DMS114 treated with DMSO at 0.1 percent for 48 hours (cell line): ENCODE data around the gene B3GNT2.
"Not testable (repeated sequence)": the region's sequence is repeated elsewhere in the genome, so short reads cannot be mapped to it uniquely, and the experiment has no call there.

ENCODE experiments used
- DNase-seq: peaks from one replicate; lab custom pipeline; 2025; ENCODE audit not compliant: unreplicated experiment; lab: John Stamatoyannopoulos, UW

B3GNT2 gene

DNA sequence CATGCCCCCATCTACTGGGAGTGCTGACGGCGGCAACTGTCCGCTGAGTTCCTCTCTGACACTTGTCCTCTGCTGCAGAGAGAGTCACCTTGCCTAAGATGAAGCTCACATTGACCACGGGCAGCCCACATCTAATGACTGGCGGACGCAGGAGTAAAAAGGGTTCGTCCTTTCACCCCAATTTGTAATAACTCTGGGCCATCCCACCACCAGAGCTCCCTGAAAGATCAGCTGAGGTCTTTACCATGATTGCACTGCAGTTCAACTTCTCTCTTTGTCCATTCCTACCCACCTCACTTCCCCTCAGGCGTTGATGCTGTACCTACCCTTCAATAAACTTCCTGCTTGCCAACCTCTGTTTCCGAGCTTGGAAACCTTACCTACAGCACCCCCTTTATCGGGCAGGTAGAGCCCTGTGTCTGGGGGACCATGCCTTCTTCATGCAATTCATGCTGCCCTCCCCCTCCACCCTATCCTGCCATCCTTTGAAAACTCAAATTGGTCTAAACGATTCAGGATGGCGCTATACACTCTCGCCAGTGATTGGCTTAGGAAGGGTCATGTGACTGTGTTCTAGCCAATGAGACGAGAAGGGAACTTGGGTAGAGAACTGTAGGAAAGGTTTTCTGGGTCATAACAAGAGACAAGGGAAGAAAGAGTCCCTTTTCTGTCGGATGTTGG lies 10.3 kb upstream of the B3GNT2 start:
- DNase-seq = no peak

GRCh38 chr2:62186156-62186905 lies 9.6 kb upstream of the B3GNT2 start:
- DNase-seq = no peak

DNA sequence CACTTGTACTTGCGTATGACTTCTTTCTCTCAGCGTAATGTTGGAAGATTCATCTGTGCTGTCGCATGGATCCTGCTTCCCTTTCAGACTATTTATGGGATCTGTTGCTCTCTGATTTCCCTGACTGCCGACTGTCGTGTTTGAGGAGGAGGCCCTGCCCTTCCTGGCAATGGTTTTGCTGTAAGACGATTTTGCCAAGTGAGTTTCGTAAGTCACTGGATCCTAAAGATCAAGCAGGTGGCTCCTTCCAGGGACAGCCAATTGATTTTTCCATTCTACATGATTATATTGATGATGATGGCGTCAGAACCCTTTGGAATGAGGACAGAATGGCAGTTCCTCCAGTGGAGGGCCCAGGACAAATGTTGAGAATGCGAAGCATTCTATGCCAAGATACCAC lies 8.7 kb upstream of the B3GNT2 start:
- DNase-seq = no peak

GRCh38 chr2:62188416-62188815 lies 7.5 kb upstream of the B3GNT2 start:
- DNase-seq = no peak

- DNase-seq = no peak
Measured at GRCh38 chr2:62189196-62189595, 6.7 kb upstream of the B3GNT2 start.

DNA sequence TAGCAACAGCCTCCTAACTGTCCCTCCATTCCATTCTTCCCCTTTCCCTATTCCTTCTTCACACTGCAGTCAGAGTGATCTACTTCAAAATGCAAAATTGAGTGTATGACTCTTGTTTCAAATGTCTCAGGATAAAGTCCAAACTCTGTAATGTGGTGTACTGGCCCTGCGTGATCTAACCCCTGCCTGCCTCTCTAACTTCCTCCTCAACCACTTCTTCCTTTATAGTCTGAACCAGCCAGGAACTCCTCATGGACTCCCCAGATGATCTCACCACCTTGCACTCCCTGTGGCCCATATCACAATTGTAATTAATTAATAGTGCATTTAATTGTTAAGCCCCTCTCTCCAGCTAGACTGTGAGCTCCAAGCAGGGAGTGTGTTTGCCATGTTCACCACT lies 3.1 kb upstream of the B3GNT2 start:
- no peak for DNase-seq

GRCh38 chr2:62194558-62195420 lies 1.1 kb upstream of the B3GNT2 start:
- DNase-seq = no peak

DNA sequence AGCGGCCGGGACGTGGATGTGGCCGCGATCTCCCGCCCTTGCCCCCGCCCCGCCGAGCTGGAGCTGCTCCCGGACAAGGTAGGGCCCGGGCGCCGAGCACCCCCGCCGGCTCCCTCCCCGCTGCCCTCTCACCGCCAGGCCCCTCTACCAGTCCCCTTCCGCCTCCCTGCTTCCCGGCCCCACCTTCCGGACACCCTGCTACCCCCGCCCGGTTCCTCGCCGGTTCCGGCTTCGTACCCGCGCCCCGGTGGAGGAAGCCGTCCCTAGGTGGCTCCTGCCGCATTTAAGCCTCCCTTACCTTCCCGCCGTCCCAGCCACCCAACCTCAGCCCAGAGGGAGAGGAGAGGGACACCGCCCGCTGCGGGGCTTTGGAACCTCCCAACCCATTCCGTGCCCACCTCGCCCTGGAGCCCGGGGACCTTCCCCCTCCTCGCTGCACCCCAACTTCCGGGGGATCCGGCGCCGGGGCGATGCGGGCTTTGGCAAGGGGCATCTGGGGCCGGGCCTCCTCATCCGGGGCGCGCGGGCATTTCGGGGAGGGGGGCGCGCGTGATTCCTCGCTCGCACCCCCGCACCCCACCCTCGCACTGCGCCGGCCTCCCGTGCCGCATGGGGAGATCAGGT lies 475 bp downstream of the B3GNT2 start:
- no peak for DNase-seq

DNA sequence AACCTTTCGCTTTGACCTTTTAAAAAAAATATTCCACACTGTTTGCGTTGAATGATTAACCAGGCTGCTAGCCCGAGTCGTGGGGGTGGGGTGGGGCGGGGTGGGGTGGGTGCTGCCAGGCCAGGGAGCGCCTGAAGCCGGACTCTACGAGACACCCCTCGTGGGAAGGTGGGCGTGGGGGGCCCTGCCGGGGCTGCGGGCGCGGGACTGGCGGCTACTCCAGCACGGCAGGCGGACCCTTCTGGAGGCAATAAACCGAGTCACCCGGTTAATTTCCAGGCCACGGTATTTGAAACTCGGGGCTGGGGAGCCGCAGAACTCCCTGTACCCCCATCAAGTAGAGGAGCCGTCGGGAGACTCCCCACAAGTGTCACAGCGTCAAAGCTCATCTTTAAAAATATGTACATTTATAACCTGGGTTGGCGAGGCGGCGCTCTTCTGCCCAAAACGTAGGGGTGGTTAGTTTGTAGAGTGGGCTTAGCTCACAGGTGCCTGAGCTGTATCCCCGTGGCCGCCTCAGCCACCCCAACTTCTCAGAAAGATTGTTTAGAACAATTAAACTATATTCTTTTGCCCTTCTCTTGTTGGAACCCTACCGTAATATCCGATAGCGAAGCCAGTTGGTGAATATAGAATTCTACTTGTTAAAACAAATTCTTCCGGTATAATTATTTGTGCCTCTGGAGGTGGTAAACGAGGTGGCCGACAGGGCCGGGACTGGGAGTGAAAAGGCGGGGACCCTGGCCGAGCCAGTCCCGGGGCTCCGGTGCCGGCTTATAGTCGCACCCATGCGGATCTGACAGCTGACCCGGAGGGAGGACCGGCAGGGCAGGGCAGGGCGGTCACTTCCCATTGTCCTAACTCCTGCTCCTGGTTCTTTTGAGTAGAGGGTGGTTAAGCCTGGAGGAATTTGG lies 1.4 kb downstream of the B3GNT2 start:
- DNase-seq = no peak

GRCh38 chr2:62197925-62198633 lies 2.2 kb downstream of the B3GNT2 start:
- DNase-seq = no peak

DNA sequence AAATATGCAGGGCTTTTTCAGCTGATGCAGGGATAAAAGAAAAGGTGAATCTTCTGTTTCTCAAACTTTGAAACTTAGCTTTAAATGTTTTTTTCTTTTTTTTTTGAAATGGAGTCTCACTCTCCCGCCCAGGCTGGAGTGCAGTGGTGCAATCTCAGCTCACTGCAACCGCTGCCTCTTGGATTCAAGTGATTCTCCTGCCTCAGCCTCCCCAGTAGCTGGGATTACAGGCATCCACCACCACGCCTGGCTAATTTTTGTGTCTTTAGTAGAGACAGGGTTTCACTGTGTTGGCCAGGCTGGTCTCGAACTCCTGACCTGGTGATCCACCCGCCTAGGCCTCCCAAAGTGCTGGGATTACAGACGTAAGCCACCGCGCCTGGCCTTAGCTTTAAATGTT lies 2.9 kb downstream of the B3GNT2 start:
- not testable (repeated sequence) for DNase-seq

DNA sequence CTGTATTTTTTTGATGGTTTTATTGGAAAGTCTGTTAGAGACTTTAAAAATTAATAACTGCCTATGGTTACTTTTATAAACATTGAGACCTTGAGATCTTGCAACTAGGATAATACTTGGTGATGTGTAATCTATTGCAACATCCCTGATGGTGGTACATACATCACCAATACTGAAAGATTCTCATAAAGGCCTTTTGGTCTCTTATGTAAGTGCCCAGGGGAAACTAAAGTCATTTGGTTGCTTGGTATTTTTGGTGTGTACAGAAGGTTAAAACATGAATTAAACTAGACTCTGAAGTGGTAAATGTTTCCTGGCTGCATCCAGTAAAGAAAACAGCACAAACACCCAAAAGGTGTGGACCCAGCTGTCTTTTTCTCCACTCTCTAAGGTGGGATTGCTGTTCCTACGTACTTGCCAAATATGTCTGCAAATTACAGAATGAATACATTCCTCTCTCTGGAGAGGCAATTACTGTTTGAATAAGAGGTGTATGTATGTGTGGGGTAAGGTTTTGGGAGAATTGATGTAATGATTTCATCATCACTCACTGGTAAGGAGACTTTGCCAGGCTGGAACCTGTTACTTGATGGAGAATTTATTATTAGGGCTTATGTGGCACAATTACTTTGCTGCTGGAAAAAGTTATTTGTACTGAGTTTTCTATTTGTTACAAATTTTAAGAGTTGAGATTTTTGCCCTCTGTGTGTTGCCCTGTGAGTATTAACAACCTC lies 3.6 kb downstream of the B3GNT2 start:
- no peak for DNase-seq

- DNase-seq = no peak
Measured at GRCh38 chr2:62200291-62200841, 4.5 kb downstream of the B3GNT2 start.

GRCh38 chr2:62200868-62201267 lies 5.0 kb downstream of the B3GNT2 start:
- no peak for DNase-seq

- no peak for DNase-seq
Measured at GRCh38 chr2:62201307-62201706, 5.4 kb downstream of the B3GNT2 start.

- DNase-seq = no peak
Measured at GRCh38 chr2:62202019-62202722, 6.3 kb downstream of the B3GNT2 start.

DNA sequence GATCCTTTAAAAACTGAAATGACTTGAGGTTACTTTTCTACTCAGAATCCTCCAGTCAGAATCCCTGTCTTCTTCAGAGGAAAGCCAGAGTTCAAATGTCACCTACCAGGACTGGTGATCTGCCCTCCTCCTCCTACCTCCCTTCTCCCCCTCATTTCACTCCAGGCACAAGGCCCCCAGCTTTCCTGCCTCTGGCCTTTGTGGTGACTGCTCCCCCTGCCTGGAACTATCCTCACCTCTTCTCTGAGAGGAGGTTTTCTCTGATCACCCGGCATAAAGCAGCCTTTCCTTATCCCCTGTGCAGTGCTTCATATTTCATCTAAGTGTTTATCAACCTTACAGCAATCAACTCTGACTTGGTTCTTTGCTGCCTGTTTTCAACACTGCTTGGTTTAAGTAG lies 6.8 kb downstream of the B3GNT2 start:
- no peak for DNase-seq

DNA sequence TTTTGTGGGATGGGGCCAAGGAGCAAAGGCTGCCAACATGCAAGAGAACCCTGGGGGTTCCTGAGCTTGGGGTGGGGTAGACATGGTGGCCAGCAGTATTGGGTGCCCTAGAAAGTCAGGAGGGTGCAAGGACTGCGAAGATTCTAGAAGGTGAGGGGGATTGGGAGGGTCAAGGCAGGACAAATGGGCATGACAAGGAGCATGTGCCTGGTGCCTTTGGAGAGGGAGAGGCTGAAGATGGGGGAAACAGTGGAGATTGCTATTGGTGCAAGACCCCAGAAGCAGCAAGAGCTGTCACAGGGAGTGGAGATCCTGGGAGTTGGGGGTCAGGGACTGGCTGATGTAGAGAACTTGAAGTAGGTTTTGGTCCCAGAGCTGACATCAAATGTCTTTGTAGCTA lies 7.5 kb downstream of the B3GNT2 start:
- no peak for DNase-seq
